ENCODE data around the gene SYNDIG1. TPM values are rescaled to one million over a fixed set of nuclear protein-coding genes. Genes with fewer than 3 reads are reported as not detected.

SYNDIG1 gene
- total RNA-seq, 2 donors from 2014 or later, result 0.78 TPM; not detected in 1

- intact Hi-C loops (cut with DNase I), result no loop called here
- no peak for ATAC-seq
- 72 to 87% methylated on average over 5 of the region's 5 CpGs for WGBS, 2 donors
- no peak overlapping the region for H3K4me3 ChIP-seq
- H3K27me3 ChIP-seq, result no peaks in the 10 kb centered on the region
- no peaks in the 10 kb centered on the region for H3K36me3 ChIP-seq (replicated peaks in 1 of 2; ENCODE audit: insufficient read depth in 1 of 2, low read depth in 2 of 2)
- DNase-seq, result no peak
- no peak for TF ChIP-seq CTCF (IDR thresholded peaks at IDR 0.05)
- TF ChIP-seq POLR2A (IDR thresholded peaks at IDR 0.05), result no peak
- H3K4me1 ChIP-seq, result no peaks in the 10 kb centered on the region
- H3K9me3 ChIP-seq, result no peaks in the 10 kb centered on the region
- no peak overlapping the region for H3K27ac ChIP-seq
These were observed 19.8 kb downstream of the SYNDIG1 start for GRCh38 chr20:24489193-24489592.

- Histone ChIP-seq H3K4me1 (no peaks in the 10 kb centered on the region), H3K36me3 (replicated peaks in 1 of 2; ENCODE audit: insufficient read depth in 1 of 2, low read depth in 2 of 2) (no peaks in the 10 kb centered on the region), H3K27ac (no peak overlapping the region), H3K9me3 (no peaks in the 10 kb centered on the region), H3K4me3 (no peak overlapping the region), H3K27me3 (no peaks in the 10 kb centered on the region)
- intact Hi-C loops (cut with DNase I), result no loop called here
- no peak for TF ChIP-seq POLR2A (IDR thresholded peaks at IDR 0.05)
- TF ChIP-seq CTCF (IDR thresholded peaks at IDR 0.05), result no peak
- DNase-seq (no peak), ATAC-seq (no peak)
- WGBS, 2 donors, result 70 to 79% methylated on average over 3 to 9 of the region's 9 CpGs
These were observed 20.3 kb downstream of the SYNDIG1 start for GRCh38 chr20:24489631-24490260.

- DNase-seq, result no peak
- Histone ChIP-seq H3K4me1 (no peaks in the 10 kb centered on the region), H3K4me3 (no peak overlapping the region), H3K27ac (no peak overlapping the region), H3K27me3 (no peaks in the 10 kb centered on the region), H3K9me3 (no peaks in the 10 kb centered on the region), H3K36me3 (replicated peaks in 1 of 2; ENCODE audit: insufficient read depth in 1 of 2, low read depth in 2 of 2) (no peaks in the 10 kb centered on the region)
- intact Hi-C loops (cut with DNase I), result no loop called here
- TF ChIP-seq POLR2A (IDR thresholded peaks at IDR 0.05), result no peak
- TF ChIP-seq CTCF (IDR thresholded peaks at IDR 0.05), result no peak
- no peak for ATAC-seq
- 81 to 89% methylated on average over 8 of the region's 8 CpGs for WGBS, 2 donors
These were observed 21.2 kb downstream of the SYNDIG1 start for GRCh38 chr20:24490598-24490997.

- no peak overlapping the region for H3K4me3 ChIP-seq
- no peak overlapping the region for H3K27ac ChIP-seq
- DNase-seq (no peak), ATAC-seq (no peak)
- H3K27me3 ChIP-seq, result no peaks in the 10 kb centered on the region
- no peaks in the 10 kb centered on the region for H3K4me1 ChIP-seq
- intact Hi-C loops (cut with DNase I), result no loop called here
- TF ChIP-seq CTCF (IDR thresholded peaks at IDR 0.05), result no peak
- TF ChIP-seq POLR2A (IDR thresholded peaks at IDR 0.05), result no peak
- no peaks in the 10 kb centered on the region for H3K36me3 ChIP-seq (replicated peaks in 1 of 2; ENCODE audit: insufficient read depth in 1 of 2, low read depth in 2 of 2)
- no peaks in the 10 kb centered on the region for H3K9me3 ChIP-seq
- WGBS, 2 donors, result 78 to 81% methylated on average over 10 to 13 of the region's 14 CpGs
These were observed 21.8 kb downstream of the SYNDIG1 start for GRCh38 chr20:24491041-24491756.

All from body of pancreas (tissue), 4 donors.